Measurements from ENCODE around the gene VGF.
"Not testable (repeated sequence)": the region's sequence is repeated elsewhere in the genome, so short reads cannot be mapped to it uniquely, and the experiment has no call there.

Gene VGF

GRCh38 chr7:101128040-101128834 lies 37.1 kb downstream of the VGF start:
- H3K27ac Mint-ChIP-seq, result no peak overlapping the region
- peaks cover 0 to 1% of the 10 kb centered on the region in 2 donors for H3K9me3 Mint-ChIP-seq
- peaks cover 55 to 65% of the 10 kb centered on the region in 2 donors for H3K27me3 Mint-ChIP-seq
- DNase-seq (no peak), ATAC-seq (replicated peaks) (no peak)
- no peaks in the 10 kb centered on the region for H3K36me3 Mint-ChIP-seq
- H3K4me1 Mint-ChIP-seq, result peaks cover 22 to 36% of the 10 kb centered on the region in 2 donors
- H3K4me3 Mint-ChIP-seq, result no peak overlapping the region

GRCh38 chr7:101127460-101128039 lies 37.8 kb downstream of the VGF start:
- H3K27me3 Mint-ChIP-seq, result peaks cover 60 to 62% of the 10 kb centered on the region in 2 donors
- DNase-seq (no peak), ATAC-seq (replicated peaks) (no peak)
- no peaks in the 10 kb centered on the region for H3K36me3 Mint-ChIP-seq
- peak overlapping the region; percentile 22 to 44 for H3K4me3 Mint-ChIP-seq
- no peak overlapping the region for H3K27ac Mint-ChIP-seq
- peaks cover 23 to 39% of the 10 kb centered on the region in 2 donors for H3K4me1 Mint-ChIP-seq
- H3K9me3 Mint-ChIP-seq, result peaks cover 0 to 1% of the 10 kb centered on the region in 2 donors

- peak; percentile 67 to 75 for ATAC-seq (replicated peaks)
- peak; percentile 26 for DNase-seq
- Mint-ChIP-seq H3K36me3 (no peaks in the 10 kb centered on the region), H3K9me3 (peaks cover 0 to 1% of the 10 kb centered on the region in 2 donors), H3K27me3 (peaks cover 55 to 63% of the 10 kb centered on the region in 2 donors), H3K4me3 (peak within 1 kb of the TSS; percentile 22 to 51), H3K27ac (peak within 1 kb of the TSS; percentile 25), H3K4me1 (peaks cover 29 to 46% of the 10 kb centered on the region in 2 donors)
These were observed 38.5 kb downstream of the VGF start, which contains the start of gene SERPINE1 for GRCh38 chr7:101126651-101127459. TSS of gene SERPINE1 (plus strand) at chr7:101127104. CDS start at chr7:101128394, 1,290 bp downstream.

- peak; percentile 28 to 65 for ATAC-seq (replicated peaks)
- no peak for DNase-seq
- Mint-ChIP-seq H3K4me1 (peaks cover 30 to 52% of the 10 kb centered on the region in 2 donors), H3K4me3 (peak overlapping the region in 1 of 2 donors; percentile 51), H3K27ac (peak overlapping the region; percentile 25), H3K27me3 (peaks cover 54 to 60% of the 10 kb centered on the region in 2 donors), H3K36me3 (no peaks in the 10 kb centered on the region), H3K9me3 (peaks cover 0 to 1% of the 10 kb centered on the region in 2 donors)
These were observed 39.2 kb downstream of the VGF start for GRCh38 chr7:101125989-101126650.

- DNase-seq (no peak), ATAC-seq (replicated peaks) (no peak)
- Mint-ChIP-seq H3K27me3 (peaks cover 47 to 57% of the 10 kb centered on the region in 2 donors), H3K27ac (no peak overlapping the region), H3K4me3 (no peak overlapping the region), H3K36me3 (no peaks in the 10 kb centered on the region), H3K4me1 (peaks cover 30 to 53% of the 10 kb centered on the region in 2 donors), H3K9me3 (peaks cover 0 to 1% of the 10 kb centered on the region in 2 donors)
These were observed 40.9 kb downstream of the VGF start for GRCh38 chr7:101124376-101125056.

- Mint-ChIP-seq H3K9me3 (peaks cover 0 to 1% of the 10 kb centered on the region in 2 donors), H3K27ac (no peak overlapping the region), H3K27me3 (peaks cover 41 to 57% of the 10 kb centered on the region in 2 donors), H3K4me3 (no peak overlapping the region), H3K4me1 (peaks cover 30 to 53% of the 10 kb centered on the region in 2 donors), H3K36me3 (no peaks in the 10 kb centered on the region)
- no peak for DNase-seq
- no peak for ATAC-seq (replicated peaks)
These were observed 41.7 kb downstream of the VGF start for GRCh38 chr7:101123703-101124068.

GRCh38 chr7:101122933-101123702 lies 42.3 kb downstream of the VGF start:
- H3K27me3 Mint-ChIP-seq, result peaks cover 36 to 53% of the 10 kb centered on the region in 2 donors
- H3K4me1 Mint-ChIP-seq, result peaks cover 28 to 53% of the 10 kb centered on the region in 2 donors
- ATAC-seq (replicated peaks) (no peak), DNase-seq (no peak)
- H3K27ac Mint-ChIP-seq, result no peak overlapping the region
- H3K4me3 Mint-ChIP-seq, result no peak overlapping the region
- peaks cover 0 to 1% of the 10 kb centered on the region in 2 donors for H3K9me3 Mint-ChIP-seq
- H3K36me3 Mint-ChIP-seq, result no peaks in the 10 kb centered on the region

GRCh38 chr7:101121991-101122932 lies 43.1 kb downstream of the VGF start:
- Mint-ChIP-seq H3K36me3 (no peaks in the 10 kb centered on the region), H3K27ac (peak overlapping the region; percentile 90), H3K4me1 (peaks cover 27 to 46% of the 10 kb centered on the region in 2 donors), H3K9me3 (peaks cover 0 to 1% of the 10 kb centered on the region in 2 donors), H3K27me3 (peaks cover 27 to 44% of the 10 kb centered on the region in 2 donors), H3K4me3 (peak overlapping the region; percentile 82 to 84)
- DNase-seq, result no peak
- ATAC-seq (replicated peaks), result peak; percentile 45 to 66

GRCh38 chr7:101121631-101121990 lies 43.8 kb downstream of the VGF start:
- H3K36me3 Mint-ChIP-seq, DNase-seq, H3K9me3 Mint-ChIP-seq: not testable (repeated sequence)
- H3K4me1 Mint-ChIP-seq, result peaks cover 21 to 39% of the 10 kb centered on the region in 2 donors
- H3K27me3 Mint-ChIP-seq, result peaks cover 21 to 38% of the 10 kb centered on the region in 2 donors
- H3K27ac Mint-ChIP-seq, result peak overlapping the region; percentile 90
- peak in 1 of 2 donors; percentile 25 for ATAC-seq (replicated peaks)
- H3K4me3 Mint-ChIP-seq, result peak overlapping the region; percentile 82 to 84

- ATAC-seq (replicated peaks), result no peak
- Mint-ChIP-seq H3K27me3 (peaks cover 16 to 29% of the 10 kb centered on the region in 2 donors), H3K36me3 (no peaks in the 10 kb centered on the region)
These were observed 45.1 kb downstream of the VGF start for GRCh38 chr7:101120315-101120714.

GRCh38 chr7:101119876-101120275 lies 45.5 kb downstream of the VGF start:
- ATAC-seq (replicated peaks), result no peak
- H3K27me3 Mint-ChIP-seq, result peaks cover 12 to 24% of the 10 kb centered on the region in 2 donors
- H3K4me1 Mint-ChIP-seq, result peaks cover 12 to 24% of the 10 kb centered on the region in 2 donors
- no peak overlapping the region for H3K4me3 Mint-ChIP-seq
- no peaks in the 10 kb centered on the region for H3K36me3 Mint-ChIP-seq
- no peak overlapping the region for H3K27ac Mint-ChIP-seq
- DNase-seq, result no peak
- no peaks in the 10 kb centered on the region for H3K9me3 Mint-ChIP-seq

More at GRCh38 chr7:101120315-101120714, 45.1 kb downstream of the VGF start:
- Mint-ChIP-seq H3K9me3 (peaks cover 0 to under 1% of the 10 kb centered on the region in 2 donors), H3K27ac (no peak overlapping the region), H3K4me1 (peaks cover 14 to 29% of the 10 kb centered on the region in 2 donors), H3K4me3 (no peak overlapping the region)
- no peak for DNase-seq

- Mint-ChIP-seq H3K4me1 (peaks cover 8 to 18% of the 10 kb centered on the region in 2 donors), H3K27ac (no peak overlapping the region), H3K4me3 (no peak overlapping the region), H3K36me3 (no peaks in the 10 kb centered on the region), H3K27me3 (peaks cover 11 to 19% of the 10 kb centered on the region in 2 donors), H3K9me3 (no peaks in the 10 kb centered on the region)
- ATAC-seq (replicated peaks), result no peak
- DNase-seq, result no peak
These were observed 46.5 kb downstream of the VGF start for GRCh38 chr7:101118856-101119255.

Data from stimulated activated naive B cell treated with anti-CD40 and anti-IgM and Interleukin-4, amounts not matched to agents 10 μg/mL and 1 μg/mL and 100 μg/mL, for 72 hours (primary cell).